ENCODE results near the gene FBXL3. TPM values are rescaled to one million over a fixed set of nuclear protein-coding genes. Genes with fewer than 3 reads are reported as not detected.

Gene FBXL3
- total RNA-seq, 4 donors from 2014 or later, result 144 to 164 (median 155) TPM

- TF ChIP-seq POLR2A (IDR thresholded peaks at IDR 0.05) (peak; percentile 95 to 100), CTCF (IDR thresholded peaks at IDR 0.05) (peak in 3 of 6 experiments; percentile 12 to 27 (median 22))
- intact Hi-C loops (cut with DNase I), result loop anchor here (5.0 kb wide), 1 partner anchor 35 kb away; the partner anchor contains the start of gene FBXL3
These were observed 35.0 kb downstream of the FBXL3 start, which contains the start of gene CLN5 for GRCh38 chr13:76991796-76992547. Gene CLN5, plus strand, starts transcription at chr13:76992081. Its CDS starts 18 bp downstream, at chr13:76992099.

GRCh38 chr13:76991432-76991795, 35.5 kb downstream of the FBXL3 start:
- no peaks in the 10 kb centered on the region for H3K27me3 ChIP-seq
- intact Hi-C loops (cut with DNase I), result loop anchor here (5.0 kb wide), 1 partner anchor 36 kb away; the partner anchor contains the start of gene FBXL3
- H3K4me3 ChIP-seq (replicated peaks in 1 of 3), result peak overlapping the region in 2 of 3 donors; percentile 2 to 59
- 30% methylated on average over 15 of the region's 15 CpGs for WGBS, 2 donors
- peaks cover 12 to 26% of the 10 kb centered on the region in 2 donors for H3K4me1 ChIP-seq
- no peak for TF ChIP-seq CTCF (IDR thresholded peaks at IDR 0.05)
- no peak for TF ChIP-seq POLR2A (IDR thresholded peaks at IDR 0.05)
- DNase-seq, result peak in 1 of 2 donors; percentile 34
- H3K9me3 ChIP-seq, result no peaks in the 10 kb centered on the region
- H3K27ac ChIP-seq, result peak overlapping the region; percentile 86 to 99 (median 95)
- H3K36me3 ChIP-seq, result peaks cover under 1 to 3% of the 10 kb centered on the region in 2 donors

More at GRCh38 chr13:76991796-76992547, 35.0 kb downstream of the FBXL3 start, which contains the start of gene CLN5:
- no peaks in the 10 kb centered on the region for H3K27me3 ChIP-seq
- H3K36me3 ChIP-seq, result peaks cover 6 to 8% of the 10 kb centered on the region in 2 donors
- WGBS, 2 donors, result 1% methylated on average over 16 to 21 of the region's 73 CpGs
- peak within 1 kb of the TSS; percentile 86 to 99 (median 95) for H3K27ac ChIP-seq
- H3K4me3 ChIP-seq (replicated peaks in 1 of 3), result peak within 1 kb of the TSS; percentile 37 to 75 (median 59)
- no peaks in the 10 kb centered on the region for H3K9me3 ChIP-seq
- H3K4me1 ChIP-seq, result peaks cover 17 to 31% of the 10 kb centered on the region in 2 donors
- peak; percentile 95 to 96 for DNase-seq

- no peak for DNase-seq
- Histone ChIP-seq H3K9me3 (no peaks in the 10 kb centered on the region), H3K4me1 (no peaks in the 10 kb centered on the region), H3K27me3 (no peaks in the 10 kb centered on the region), H3K27ac (no peak overlapping the region), H3K4me3 (replicated peaks in 1 of 3) (no peak overlapping the region), H3K36me3 (no peaks in the 10 kb centered on the region)
- 78 to 84% methylated on average over 5 of the region's 5 CpGs for WGBS, 2 donors
- no peak for TF ChIP-seq POLR2A (IDR thresholded peaks at IDR 0.05)
- TF ChIP-seq CTCF (IDR thresholded peaks at IDR 0.05), result no peak
- intact Hi-C loops (cut with DNase I), result no loop called here
These were observed 43.3 kb downstream of the FBXL3 start for GRCh38 chr13:76983676-76984075.

GRCh38 chr13:76982061-76982460, 44.9 kb downstream of the FBXL3 start:
- Histone ChIP-seq H3K4me1 (no peaks in the 10 kb centered on the region), H3K27me3 (no peaks in the 10 kb centered on the region), H3K4me3 (replicated peaks in 1 of 3) (no peak overlapping the region), H3K9me3 (no peaks in the 10 kb centered on the region), H3K27ac (no peak overlapping the region), H3K36me3 (no peaks in the 10 kb centered on the region)
- 68 to 73% methylated on average over 6 of the region's 6 CpGs for WGBS, 2 donors
- intact Hi-C loops (cut with DNase I), result no loop called here
- no peak for DNase-seq
- TF ChIP-seq POLR2A (IDR thresholded peaks at IDR 0.05) (no peak), CTCF (IDR thresholded peaks at IDR 0.05) (no peak)

Data from thyroid gland (tissue), 4 donors.